GM23338 (cell line): Measurements from ENCODE around the gene GNMT. TPM values are rescaled to one million over a fixed set of nuclear protein-coding genes. Genes with fewer than 3 reads are reported as not detected.
"Not testable (repeated sequence)": the region's sequence is repeated elsewhere in the genome, so short reads cannot be mapped to it uniquely, and the experiment has no call there.

Experiments used
- ATAC-seq: fragments of 200-7000 bp; cut with Tn5 transposase; 3 replicates; pipeline ENCODE4 v1.9.1; 2020
- DNase-seq: peaks from one replicate; pipeline ENCODE4 v3.0.0-alpha.2; 2015; ENCODE audit warnings: low spot score
- H2AFZ ChIP-seq: fragments of 200-600 bp; sonication (generic); 2 replicates; pipeline ENCODE4 v1.8.0; 2016; ENCODE audit warnings: antibody characterized with exemption, mild to moderate bottlenecking, moderate library complexity
- H3F3A ChIP-seq: fragments of 200-600 bp; sonication (generic); replicated peaks from 2 replicates; pipeline ENCODE4 v1.8.0; 2017; ENCODE audit warnings: antibody characterized with exemption, mixed run types, low read depth
- H3K27ac ChIP-seq: fragments of 200-600 bp; sonication (generic); 2 replicates; pipeline ENCODE4 v1.6.1; 2016; ENCODE audit warnings: low read depth
- H3K27me3 ChIP-seq: fragments of 200-600 bp; sonication (generic); 2 replicates; pipeline ENCODE4 v1.8.0; 2016; ENCODE audit warnings: mild to moderate bottlenecking, mixed run types, moderate library complexity; ENCODE audit not compliant: insufficient read depth
- H3K36me3 ChIP-seq: fragments of 200-600 bp; sonication (generic); 2 replicates; pipeline ENCODE4 v1.8.0; 2016; ENCODE audit warnings: mild to moderate bottlenecking; ENCODE audit not compliant: insufficient read depth
- H3K4me1 ChIP-seq: fragments of 200-600 bp; sonication (generic); 2 replicates; pipeline ENCODE4 v1.8.0; 2016; ENCODE audit warnings: mild to moderate bottlenecking, moderate library complexity; ENCODE audit not compliant: insufficient read depth
- H3K4me2 ChIP-seq: fragments of 200-600 bp; sonication (generic); 2 replicates; pipeline ENCODE4 v1.7.1; 2017; ENCODE audit warnings: mixed run types
- H3K4me3 ChIP-seq: fragments of 200-600 bp; sonication (generic); 2 replicates; pipeline ENCODE4 v1.6.1; 2016; ENCODE audit warnings: mixed run types
- H3K79me2 ChIP-seq: fragments of 200-600 bp; sonication (generic); replicated peaks from 2 replicates; pipeline ENCODE4 v1.8.0; 2017; ENCODE audit warnings: mild to moderate bottlenecking; ENCODE audit not compliant: insufficient read depth
- H3K9me2 ChIP-seq: fragments of 200-600 bp; sonication (generic); 2 replicates; pipeline ENCODE4 v1.8.0; 2017; ENCODE audit not compliant: insufficient read depth
- H4K20me1 ChIP-seq: fragments of 200-600 bp; sonication (generic); replicated peaks from 2 replicates; pipeline ENCODE4 v1.8.0; 2017; ENCODE audit warnings: mild to moderate bottlenecking; ENCODE audit not compliant: insufficient read depth
- H3K27ac Mint-ChIP-seq: 2 replicates; pipeline ENCODE4 v1.8.0; 2020; ENCODE audit warnings: inconsistent platforms, mild to moderate bottlenecking, moderate library complexity, mixed read lengths
- H3K27me3 Mint-ChIP-seq: 3 replicates; pipeline ENCODE4 v1.8.0; 2022; ENCODE audit warnings: low read depth, mild to moderate bottlenecking, moderate library complexity, mixed read lengths, inconsistent platforms; ENCODE audit not compliant: insufficient read depth, poor library complexity
- H3K36me3 Mint-ChIP-seq: 3 replicates; pipeline ENCODE4 v1.8.0; 2021; ENCODE audit warnings: low read depth, mild to moderate bottlenecking, inconsistent platforms, moderate library complexity, mixed read lengths
- H3K4me1 Mint-ChIP-seq: 3 replicates; pipeline ENCODE4 v1.8.0; 2020; ENCODE audit warnings: mild to moderate bottlenecking, inconsistent platforms, mixed read lengths
- H3K4me3 Mint-ChIP-seq: 3 replicates; pipeline ENCODE4 v1.8.0; 2021; ENCODE audit warnings: moderate library complexity, mild to moderate bottlenecking, inconsistent platforms, mixed read lengths
- H3K9me3 Mint-ChIP-seq: 3 replicates; pipeline ENCODE4 v1.8.0; 2020; ENCODE audit warnings: moderate library complexity, mild to moderate bottlenecking, inconsistent platforms, mixed read lengths
- EZH2phosphoT487 ChIP-seq: fragments of 200-600 bp; sonication (generic); IDR thresholded peaks from one replicate; pipeline ENCODE4 v1.8.1; 2018; ENCODE audit warnings: antibody characterized with exemption; ENCODE audit not compliant: unreplicated experiment
- NANOG ChIP-seq: IDR thresholded peaks from 2 replicates; pipeline ENCODE4 v1.6.1; 2016; ENCODE audit warnings: antibody characterized with exemption, borderline replicate concordance
- POLR2AphosphoS5 ChIP-seq: IDR thresholded peaks from 2 replicates; pipeline ENCODE4 v1.6.1; 2016; ENCODE audit warnings: antibody characterized with exemption, low read depth
- polyA plus RNA-seq: library from polyadenylated mRNA; unstranded; fragments of >200 nt; fragmentation: Nextera tagmentation; extraction: Ambion mirVana; gene quantifications from 2 replicates; pipeline ENCODE4 v1.2.1, GENCODE V29; 2016
- total RNA-seq: library from RNA; depleted of rRNA; stranded (reverse); fragments of >200 nt; shearing (Covaris generic); gene quantifications from 2 replicates; pipeline ENCODE4 v1.2.3, GENCODE V29; 2014
- TF ChIP-seq, protein P1 (sequence below): fragments of 250-450 bp; sonication (Bioruptor Pico); IDR thresholded peaks from 2 replicates; pipeline ENCODE4 v1.5.0; 2020; ENCODE audit warnings: mild to moderate bottlenecking, moderate library complexity

Gene GNMT
- total and polyA plus RNA-seq, 2 experiments from 2014 or later, result 0.52 TPM; not detected in 1

DNA sequence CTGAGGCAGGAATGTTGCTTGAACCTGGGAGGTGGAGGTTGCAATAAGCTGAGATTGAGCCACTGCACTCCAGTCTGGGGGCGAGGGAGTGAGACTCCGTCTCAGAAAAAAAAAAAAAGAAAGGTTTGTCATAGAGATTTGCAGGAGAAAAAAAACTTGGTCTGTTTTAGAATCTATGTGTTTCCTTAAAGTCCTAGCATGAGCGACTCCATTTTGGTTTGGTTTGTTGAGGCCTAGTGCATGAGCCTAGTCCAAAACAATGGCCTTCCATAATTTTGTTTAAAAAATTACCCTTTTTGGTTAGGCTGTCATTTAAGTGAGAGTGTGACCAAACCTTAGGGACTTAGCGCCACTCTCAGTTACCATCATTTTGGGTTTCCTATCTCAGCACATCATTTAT is 8.2 kb upstream of the GNMT start:
- Mint-ChIP-seq H3K9me3 (no peaks in the 10 kb centered on the region), H3K27ac (no peak overlapping the region), H3K4me3 (no peak overlapping the region), H3K27me3 (peaks cover 3% of the 10 kb centered on the region), H3K4me1 (peaks cover 15% of the 10 kb centered on the region), H3K36me3 (no peaks in the 10 kb centered on the region)
- Histone ChIP-seq H3K4me2 (no peak overlapping the region), H3K9me2 (no peaks in the 10 kb centered on the region), H3K4me3 (no peak overlapping the region), H3K27me3 (no peaks in the 10 kb centered on the region), H3K36me3 (no peaks in the 10 kb centered on the region), H2AFZ (no peak overlapping the region), H3K79me2 (no peaks in the 10 kb centered on the region), H4K20me1 (no peaks in the 10 kb centered on the region; the same call in 1 of the 2 replicates), H3K4me1 (no peaks in the 10 kb centered on the region), H3F3A (no peaks in the 10 kb centered on the region), H3K27ac (0 out of 2 replicates have a peak overlapping the region, but pooled peaks have one; percentile 14)
- DNase-seq (no peak), ATAC-seq (no peak)
- TF ChIP-seq, protein P1, sequence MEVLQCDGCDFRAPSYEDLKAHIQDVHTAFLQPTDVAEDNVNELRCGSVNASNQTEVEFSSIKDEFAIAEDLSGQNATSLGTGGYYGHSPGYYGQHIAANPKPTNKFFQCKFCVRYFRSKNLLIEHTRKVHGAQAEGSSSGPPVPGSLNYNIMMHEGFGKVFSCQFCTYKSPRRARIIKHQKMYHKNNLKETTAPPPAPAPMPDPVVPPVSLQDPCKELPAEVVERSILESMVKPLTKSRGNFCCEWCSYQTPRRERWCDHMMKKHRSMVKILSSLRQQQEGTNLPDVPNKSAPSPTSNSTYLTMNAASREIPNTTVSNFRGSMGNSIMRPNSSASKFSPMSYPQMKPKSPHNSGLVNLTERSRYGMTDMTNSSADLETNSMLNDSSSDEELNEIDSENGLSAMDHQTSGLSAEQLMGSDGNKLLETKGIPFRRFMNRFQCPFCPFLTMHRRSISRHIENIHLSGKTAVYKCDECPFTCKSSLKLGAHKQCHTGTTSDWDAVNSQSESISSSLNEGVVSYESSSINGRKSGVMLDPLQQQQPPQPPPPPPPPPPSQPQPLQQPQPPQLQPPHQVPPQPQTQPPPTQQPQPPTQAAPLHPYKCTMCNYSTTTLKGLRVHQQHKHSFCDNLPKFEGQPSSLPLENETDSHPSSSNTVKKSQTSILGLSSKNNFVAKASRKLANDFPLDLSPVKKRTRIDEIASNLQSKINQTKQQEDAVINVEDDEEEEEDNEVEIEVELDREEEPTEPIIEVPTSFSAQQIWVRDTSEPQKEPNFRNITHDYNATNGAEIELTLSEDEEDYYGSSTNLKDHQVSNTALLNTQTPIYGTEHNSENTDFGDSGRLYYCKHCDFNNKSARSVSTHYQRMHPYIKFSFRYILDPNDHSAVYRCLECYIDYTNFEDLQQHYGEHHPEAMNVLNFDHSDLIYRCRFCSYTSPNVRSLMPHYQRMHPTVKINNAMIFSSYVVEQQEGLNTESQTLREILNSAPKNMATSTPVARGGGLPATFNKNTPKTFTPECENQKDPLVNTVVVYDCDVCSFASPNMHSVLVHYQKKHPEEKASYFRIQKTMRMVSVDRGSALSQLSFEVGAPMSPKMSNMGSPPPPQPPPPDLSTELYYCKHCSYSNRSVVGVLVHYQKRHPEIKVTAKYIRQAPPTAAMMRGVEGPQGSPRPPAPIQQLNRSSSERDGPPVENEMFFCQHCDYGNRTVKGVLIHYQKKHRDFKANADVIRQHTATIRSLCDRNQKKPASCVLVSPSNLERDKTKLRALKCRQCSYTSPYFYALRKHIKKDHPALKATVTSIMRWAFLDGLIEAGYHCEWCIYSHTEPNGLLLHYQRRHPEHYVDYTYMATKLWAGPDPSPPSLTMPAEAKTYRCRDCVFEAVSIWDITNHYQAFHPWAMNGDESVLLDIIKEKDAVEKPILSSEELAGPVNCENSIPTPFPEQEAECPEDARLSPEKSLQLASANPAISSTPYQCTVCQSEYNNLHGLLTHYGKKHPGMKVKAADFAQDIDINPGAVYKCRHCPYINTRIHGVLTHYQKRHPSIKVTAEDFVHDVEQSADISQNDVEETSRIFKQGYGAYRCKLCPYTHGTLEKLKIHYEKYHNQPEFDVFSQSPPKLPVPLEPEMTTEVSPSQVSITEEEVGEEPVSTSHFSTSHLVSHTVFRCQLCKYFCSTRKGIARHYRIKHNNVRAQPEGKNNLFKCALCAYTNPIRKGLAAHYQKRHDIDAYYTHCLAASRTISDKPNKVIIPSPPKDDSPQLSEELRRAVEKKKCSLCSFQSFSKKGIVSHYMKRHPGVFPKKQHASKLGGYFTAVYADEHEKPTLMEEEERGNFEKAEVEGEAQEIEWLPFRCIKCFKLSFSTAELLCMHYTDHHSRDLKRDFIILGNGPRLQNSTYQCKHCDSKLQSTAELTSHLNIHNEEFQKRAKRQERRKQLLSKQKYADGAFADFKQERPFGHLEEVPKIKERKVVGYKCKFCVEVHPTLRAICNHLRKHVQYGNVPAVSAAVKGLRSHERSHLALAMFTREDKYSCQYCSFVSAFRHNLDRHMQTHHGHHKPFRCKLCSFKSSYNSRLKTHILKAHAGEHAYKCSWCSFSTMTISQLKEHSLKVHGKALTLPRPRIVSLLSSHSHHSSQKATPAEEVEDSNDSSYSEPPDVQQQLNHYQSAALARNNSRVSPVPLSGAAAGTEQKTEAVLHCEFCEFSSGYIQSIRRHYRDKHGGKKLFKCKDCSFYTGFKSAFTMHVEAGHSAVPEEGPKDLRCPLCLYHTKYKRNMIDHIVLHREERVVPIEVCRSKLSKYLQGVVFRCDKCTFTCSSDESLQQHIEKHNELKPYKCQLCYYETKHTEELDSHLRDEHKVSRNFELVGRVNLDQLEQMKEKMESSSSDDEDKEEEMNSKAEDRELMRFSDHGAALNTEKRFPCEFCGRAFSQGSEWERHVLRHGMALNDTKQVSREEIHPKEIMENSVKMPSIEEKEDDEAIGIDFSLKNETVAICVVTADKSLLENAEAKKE (CRISPR knock-in tag), result no peak
- TF ChIP-seq NANOG (no peak), EZH2phosphoT487 (no peak), POLR2AphosphoS5 (no peak)

DNA sequence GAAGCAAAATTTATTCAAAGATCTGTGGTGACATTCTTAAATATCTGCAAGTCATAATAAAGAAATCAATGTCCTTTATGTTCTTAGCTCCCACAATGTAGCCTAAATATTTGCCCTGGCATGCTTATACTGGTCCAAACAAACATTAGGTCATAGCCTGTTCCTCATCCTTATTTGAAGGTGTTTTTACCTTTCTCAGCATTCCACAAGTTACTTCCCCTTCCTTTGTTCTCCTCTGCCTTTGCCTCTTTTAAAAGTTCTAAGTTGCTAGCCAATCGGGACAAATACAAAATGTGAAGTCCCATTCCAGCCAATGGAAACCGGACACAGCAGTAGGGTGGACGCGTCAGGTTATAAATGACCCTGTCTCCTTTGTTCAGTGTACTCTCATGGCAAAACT is 6.1 kb upstream of the GNMT start:
- not testable (repeated sequence) for H3K4me1 ChIP-seq, H3K27me3 Mint-ChIP-seq, DNase-seq, H3K4me2 ChIP-seq, H3K27me3 ChIP-seq, H4K20me1 ChIP-seq, ATAC-seq, H3K4me3 Mint-ChIP-seq, H3F3A ChIP-seq, H3K36me3 Mint-ChIP-seq, H3K27ac ChIP-seq, H3K27ac Mint-ChIP-seq, H2AFZ ChIP-seq, H3K9me3 Mint-ChIP-seq, H3K79me2 ChIP-seq, H3K9me2 ChIP-seq, H3K36me3 ChIP-seq, H3K4me3 ChIP-seq
- H3K4me1 Mint-ChIP-seq, result peaks cover 17% of the 10 kb centered on the region
